Osteocyte (in vitro differentiated cells): ENCODE measurements around the gene CLDN24. TPM values are rescaled to one million over a fixed set of nuclear protein-coding genes. Genes with fewer than 3 reads are reported as not detected.

Experiments used
- DNase-seq: peaks from one replicate; pipeline ENCODE4 v3.0.0; 2021; ENCODE audit warnings: mixed read lengths; ENCODE audit not compliant: unreplicated experiment; ENCODE audit errors: extremely low spot score
- H3K27ac Mint-ChIP-seq: one replicate; pipeline ENCODE4 v1.8.0; 2021; ENCODE audit warnings: mild to moderate bottlenecking, mixed read lengths; ENCODE audit not compliant: unreplicated experiment
- H3K27me3 Mint-ChIP-seq: one replicate; pipeline ENCODE4 v1.8.0; 2021; ENCODE audit warnings: mixed read lengths; ENCODE audit not compliant: unreplicated experiment
- H3K36me3 Mint-ChIP-seq: one replicate; pipeline ENCODE4 v1.8.0; 2021; ENCODE audit warnings: mixed read lengths; ENCODE audit not compliant: unreplicated experiment
- H3K4me1 Mint-ChIP-seq: one replicate; pipeline ENCODE4 v1.8.0; 2021; ENCODE audit warnings: mixed read lengths; ENCODE audit not compliant: unreplicated experiment
- H3K4me3 Mint-ChIP-seq: one replicate; pipeline ENCODE4 v1.8.0; 2021; ENCODE audit warnings: mild to moderate bottlenecking, moderate library complexity, mixed read lengths; ENCODE audit not compliant: unreplicated experiment
- H3K9me3 Mint-ChIP-seq: one replicate; pipeline ENCODE4 v1.8.0; 2021; ENCODE audit warnings: mixed read lengths; ENCODE audit not compliant: unreplicated experiment
- total RNA-seq: library from RNA; stranded (reverse); gene quantifications from 2 replicates; pipeline ENCODE4 v1.2.1, GENCODE V29; 2021
- TF ChIP-seq, protein P1 (sequence below): fragments of 200-600 bp; sonication (generic); IDR thresholded peaks from 2 replicates; pipeline ENCODE4 v1.5.0; 2021; ENCODE audit warnings: antibody characterized with exemption, mild to moderate bottlenecking, moderate library complexity

The CLDN24 gene
- total RNA-seq, 1 donor from 2014 or later = not detected

GRCh38 chr4:183304067-183304466 lies 18.2 kb downstream of the CLDN24 start:
- TF ChIP-seq, protein P1, sequence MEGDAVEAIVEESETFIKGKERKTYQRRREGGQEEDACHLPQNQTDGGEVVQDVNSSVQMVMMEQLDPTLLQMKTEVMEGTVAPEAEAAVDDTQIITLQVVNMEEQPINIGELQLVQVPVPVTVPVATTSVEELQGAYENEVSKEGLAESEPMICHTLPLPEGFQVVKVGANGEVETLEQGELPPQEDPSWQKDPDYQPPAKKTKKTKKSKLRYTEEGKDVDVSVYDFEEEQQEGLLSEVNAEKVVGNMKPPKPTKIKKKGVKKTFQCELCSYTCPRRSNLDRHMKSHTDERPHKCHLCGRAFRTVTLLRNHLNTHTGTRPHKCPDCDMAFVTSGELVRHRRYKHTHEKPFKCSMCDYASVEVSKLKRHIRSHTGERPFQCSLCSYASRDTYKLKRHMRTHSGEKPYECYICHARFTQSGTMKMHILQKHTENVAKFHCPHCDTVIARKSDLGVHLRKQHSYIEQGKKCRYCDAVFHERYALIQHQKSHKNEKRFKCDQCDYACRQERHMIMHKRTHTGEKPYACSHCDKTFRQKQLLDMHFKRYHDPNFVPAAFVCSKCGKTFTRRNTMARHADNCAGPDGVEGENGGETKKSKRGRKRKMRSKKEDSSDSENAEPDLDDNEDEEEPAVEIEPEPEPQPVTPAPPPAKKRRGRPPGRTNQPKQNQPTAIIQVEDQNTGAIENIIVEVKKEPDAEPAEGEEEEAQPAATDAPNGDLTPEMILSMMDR = no peak
- Mint-ChIP-seq H3K36me3 (peaks cover 29% of the 10 kb centered on the region), H3K27ac (no peak overlapping the region), H3K4me3 (no peak overlapping the region), H3K27me3 (no peaks in the 10 kb centered on the region), H3K4me1 (no peaks in the 10 kb centered on the region), H3K9me3 (no peaks in the 10 kb centered on the region)
- DNase-seq = no peak

DNA sequence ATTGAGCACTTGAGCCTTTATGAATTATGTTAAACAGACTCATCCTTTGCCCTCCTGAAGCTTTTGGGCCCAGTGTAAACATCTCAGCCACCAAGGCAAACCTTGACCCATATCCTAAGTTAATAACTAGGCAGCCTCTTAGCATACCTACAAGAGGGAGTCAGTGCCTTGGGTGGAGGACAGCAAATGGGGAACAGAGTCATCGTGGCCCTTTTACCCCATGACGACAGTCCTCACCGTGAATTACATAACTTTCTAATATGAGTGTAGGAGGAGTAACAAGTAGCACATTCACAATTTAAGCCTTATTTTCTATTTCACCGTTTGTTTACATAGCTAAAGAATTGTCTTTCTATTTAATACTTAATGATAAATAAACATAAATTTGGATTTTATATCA lies 18.9 kb downstream of the CLDN24 start:
- Mint-ChIP-seq H3K36me3 (peaks cover 31% of the 10 kb centered on the region), H3K27ac (no peak overlapping the region), H3K9me3 (no peaks in the 10 kb centered on the region), H3K4me1 (no peaks in the 10 kb centered on the region), H3K4me3 (no peak overlapping the region), H3K27me3 (no peaks in the 10 kb centered on the region)
- TF ChIP-seq, protein P1 = no peak
- DNase-seq = no peak

GRCh38 chr4:183300655-183301054 lies 21.6 kb downstream of the CLDN24 start:
- H3K36me3 Mint-ChIP-seq = peaks cover 37% of the 10 kb centered on the region

DNA sequence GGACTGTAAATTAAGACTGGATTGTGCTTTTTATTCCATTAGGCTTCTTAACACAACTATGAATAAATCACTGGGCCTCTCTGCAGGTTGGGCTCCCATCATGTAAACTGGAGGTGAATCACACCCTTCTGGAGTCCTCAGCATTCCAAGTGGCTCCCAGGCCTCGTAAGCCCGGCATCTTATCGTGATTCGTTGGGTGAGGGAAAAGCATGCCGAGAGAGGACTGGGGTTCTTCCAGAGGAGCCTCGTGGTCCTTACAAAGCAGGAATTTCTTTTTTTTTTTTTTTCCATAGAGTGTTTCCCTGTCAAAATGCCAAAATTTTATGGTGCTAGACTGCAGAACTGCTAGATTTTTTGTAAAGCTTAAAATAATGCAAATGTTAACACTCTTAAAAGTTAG lies 22.2 kb downstream of the CLDN24 start:
- Mint-ChIP-seq H3K27ac (no peak overlapping the region), H3K4me3 (no peak overlapping the region), H3K9me3 (no peaks in the 10 kb centered on the region), H3K36me3 (peaks cover 37% of the 10 kb centered on the region), H3K4me1 (peaks cover 5% of the 10 kb centered on the region), H3K27me3 (no peaks in the 10 kb centered on the region)
- no peak for DNase-seq
- TF ChIP-seq, protein P1 = no peak

More at GRCh38 chr4:183300655-183301054, 21.6 kb downstream of the CLDN24 start:
- TF ChIP-seq, protein P1 = no peak
- Mint-ChIP-seq H3K27ac (no peak overlapping the region), H3K27me3 (no peaks in the 10 kb centered on the region), H3K4me3 (no peak overlapping the region), H3K4me1 (no peaks in the 10 kb centered on the region), H3K9me3 (no peaks in the 10 kb centered on the region)
- DNase-seq = no peak

DNA sequence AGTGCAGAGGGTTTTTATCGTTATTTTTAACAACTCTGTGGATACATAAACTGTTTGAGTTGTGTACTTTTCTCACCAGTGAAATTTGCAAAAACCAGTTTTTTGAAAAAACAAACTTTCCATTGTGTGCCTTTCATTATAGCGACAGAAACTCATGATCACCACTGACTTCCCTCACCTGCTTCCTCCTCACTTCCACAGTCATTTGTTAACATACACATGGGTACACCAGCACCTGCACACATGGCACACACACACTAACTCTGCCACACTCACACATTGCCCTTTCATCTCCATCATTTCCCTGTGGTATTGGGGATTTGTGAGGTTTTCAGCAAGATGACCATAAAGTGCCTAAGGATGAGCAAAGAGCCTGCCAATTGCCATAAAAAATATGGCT lies 22.8 kb downstream of the CLDN24 start:
- DNase-seq = no peak
- Mint-ChIP-seq H3K27me3 (no peaks in the 10 kb centered on the region), H3K27ac (no peak overlapping the region), H3K4me1 (peaks cover 5% of the 10 kb centered on the region), H3K4me3 (no peak overlapping the region), H3K36me3 (peaks cover 37% of the 10 kb centered on the region), H3K9me3 (no peaks in the 10 kb centered on the region)
- TF ChIP-seq, protein P1 = no peak
